LNCAP (cell line): ENCODE measurements around the gene SH3BP4.

Experiments used
- TF ChIP-seq, protein P1 (sequence below): fragments of 450-650 bp; IDR thresholded peaks from 2 replicates; pipeline ENCODE4 v1.5.1; 2017; ENCODE audit warnings: mild to moderate bottlenecking

The SH3BP4 gene

DNA sequence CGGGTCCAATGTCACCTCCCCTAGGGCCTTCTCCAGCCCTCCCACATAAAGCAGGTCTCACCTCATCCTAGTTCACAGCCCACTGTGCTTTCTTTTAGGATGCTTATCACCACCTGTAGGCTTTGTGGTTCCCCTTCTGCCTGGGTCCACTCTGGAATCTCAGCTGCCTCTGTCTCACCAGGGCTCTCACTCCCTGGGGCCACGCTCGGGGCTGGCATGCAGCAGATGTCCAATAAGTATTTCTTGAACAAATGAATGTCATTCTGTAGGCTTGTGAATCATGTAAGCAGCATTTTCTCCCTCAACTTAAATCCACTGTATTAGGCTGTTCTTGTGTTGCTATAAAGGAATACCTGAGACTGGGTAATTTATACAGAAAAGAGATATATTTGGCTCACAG lies 4.3 kb upstream of the SH3BP4 start:
- TF ChIP-seq, protein P1, sequence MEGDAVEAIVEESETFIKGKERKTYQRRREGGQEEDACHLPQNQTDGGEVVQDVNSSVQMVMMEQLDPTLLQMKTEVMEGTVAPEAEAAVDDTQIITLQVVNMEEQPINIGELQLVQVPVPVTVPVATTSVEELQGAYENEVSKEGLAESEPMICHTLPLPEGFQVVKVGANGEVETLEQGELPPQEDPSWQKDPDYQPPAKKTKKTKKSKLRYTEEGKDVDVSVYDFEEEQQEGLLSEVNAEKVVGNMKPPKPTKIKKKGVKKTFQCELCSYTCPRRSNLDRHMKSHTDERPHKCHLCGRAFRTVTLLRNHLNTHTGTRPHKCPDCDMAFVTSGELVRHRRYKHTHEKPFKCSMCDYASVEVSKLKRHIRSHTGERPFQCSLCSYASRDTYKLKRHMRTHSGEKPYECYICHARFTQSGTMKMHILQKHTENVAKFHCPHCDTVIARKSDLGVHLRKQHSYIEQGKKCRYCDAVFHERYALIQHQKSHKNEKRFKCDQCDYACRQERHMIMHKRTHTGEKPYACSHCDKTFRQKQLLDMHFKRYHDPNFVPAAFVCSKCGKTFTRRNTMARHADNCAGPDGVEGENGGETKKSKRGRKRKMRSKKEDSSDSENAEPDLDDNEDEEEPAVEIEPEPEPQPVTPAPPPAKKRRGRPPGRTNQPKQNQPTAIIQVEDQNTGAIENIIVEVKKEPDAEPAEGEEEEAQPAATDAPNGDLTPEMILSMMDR = no peak

DNA sequence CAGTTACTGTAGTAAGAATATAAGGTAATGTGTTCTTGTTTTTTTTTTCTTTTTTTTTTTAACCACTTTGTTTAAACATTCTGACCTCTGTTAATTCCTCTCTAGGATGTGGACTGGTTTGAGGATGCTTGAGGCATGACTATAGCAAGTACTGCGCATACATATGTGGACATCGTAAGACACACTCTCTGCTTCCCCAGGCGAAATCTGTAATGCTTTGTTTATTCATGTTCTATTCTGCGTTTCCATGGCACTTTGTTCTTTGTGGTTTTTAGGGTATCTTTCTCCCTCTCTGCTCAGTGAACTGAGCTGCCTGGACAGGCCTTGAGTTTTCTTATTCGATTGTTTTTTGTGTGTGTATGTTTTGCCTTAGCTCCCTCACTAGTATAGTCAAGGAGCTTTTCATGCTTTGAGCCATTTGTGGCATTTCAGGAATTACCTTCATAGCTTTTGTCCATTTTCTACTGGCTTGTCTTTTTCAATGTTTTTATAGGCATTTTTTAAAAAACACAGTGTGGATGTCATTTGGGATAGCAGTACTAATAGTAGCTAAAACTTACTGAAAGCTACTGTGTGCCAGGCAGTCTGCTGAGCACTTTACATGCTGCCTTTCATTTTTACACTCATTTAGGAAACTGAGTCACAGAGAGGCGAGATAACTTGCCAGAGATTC lies 1.9 kb upstream of the SH3BP4 start:
- TF ChIP-seq, protein P1 = no peak

DNA sequence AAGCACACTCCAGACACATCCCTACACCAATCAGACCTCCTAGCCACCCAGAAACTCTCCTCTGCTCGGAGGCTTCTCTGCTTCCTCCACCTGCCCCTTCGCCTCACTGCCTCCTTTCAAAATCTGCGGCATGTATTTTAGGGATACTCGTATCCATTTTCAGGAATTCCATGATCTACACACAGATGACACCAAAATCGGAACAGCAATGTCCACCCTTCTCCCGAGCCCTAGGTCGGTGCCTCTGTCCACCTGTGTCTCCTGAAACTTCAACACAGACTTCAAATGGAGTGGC lies 1.4 kb upstream of the SH3BP4 start:
- TF ChIP-seq, protein P1 = no peak

DNA sequence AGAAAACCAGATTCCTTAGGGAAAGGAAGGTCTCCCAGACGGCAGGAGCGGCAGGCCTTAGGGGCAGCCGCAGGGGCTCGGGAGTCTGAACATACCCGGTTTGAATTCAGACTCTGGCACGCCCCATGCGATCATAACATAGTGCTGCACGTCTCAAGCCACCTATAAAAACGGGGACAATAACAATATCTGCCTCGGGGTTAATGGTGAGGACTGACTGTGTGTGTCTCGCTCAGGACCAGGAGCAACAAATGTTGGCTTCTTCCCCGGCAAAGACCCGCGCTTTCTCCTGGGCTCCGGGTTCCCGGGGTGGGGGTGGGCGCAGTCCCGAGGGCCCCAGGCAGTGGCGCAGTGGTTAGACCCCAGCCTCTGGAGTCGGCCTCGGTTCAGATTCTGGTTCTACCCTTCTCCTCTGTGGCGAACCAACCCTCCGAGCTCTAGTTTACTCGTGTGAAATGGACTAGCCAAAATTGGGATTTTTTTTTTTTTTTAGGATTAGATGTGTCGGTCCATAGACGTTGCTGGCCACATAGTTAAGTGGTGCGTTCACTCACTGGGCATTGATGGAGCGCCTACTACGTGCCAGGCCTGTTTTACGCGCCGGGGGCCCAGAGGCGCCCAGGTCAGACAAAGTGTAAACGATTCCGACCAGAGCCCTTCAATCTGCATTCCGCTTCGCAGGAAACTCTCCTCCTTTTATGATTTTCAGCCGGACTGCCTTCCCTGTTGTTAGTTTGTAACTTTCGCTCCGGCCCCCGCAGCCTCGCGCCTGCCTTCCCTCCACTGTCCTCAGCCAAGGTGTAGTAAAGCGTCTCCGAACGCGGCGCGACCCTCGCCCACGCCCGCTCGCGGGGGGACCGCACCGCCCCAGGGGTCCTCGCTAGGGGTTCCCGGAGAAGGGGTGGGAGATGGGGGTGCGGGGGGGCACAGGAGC lies 820 bp upstream of the SH3BP4 start:
- TF ChIP-seq, protein P1 = no peak

DNA sequence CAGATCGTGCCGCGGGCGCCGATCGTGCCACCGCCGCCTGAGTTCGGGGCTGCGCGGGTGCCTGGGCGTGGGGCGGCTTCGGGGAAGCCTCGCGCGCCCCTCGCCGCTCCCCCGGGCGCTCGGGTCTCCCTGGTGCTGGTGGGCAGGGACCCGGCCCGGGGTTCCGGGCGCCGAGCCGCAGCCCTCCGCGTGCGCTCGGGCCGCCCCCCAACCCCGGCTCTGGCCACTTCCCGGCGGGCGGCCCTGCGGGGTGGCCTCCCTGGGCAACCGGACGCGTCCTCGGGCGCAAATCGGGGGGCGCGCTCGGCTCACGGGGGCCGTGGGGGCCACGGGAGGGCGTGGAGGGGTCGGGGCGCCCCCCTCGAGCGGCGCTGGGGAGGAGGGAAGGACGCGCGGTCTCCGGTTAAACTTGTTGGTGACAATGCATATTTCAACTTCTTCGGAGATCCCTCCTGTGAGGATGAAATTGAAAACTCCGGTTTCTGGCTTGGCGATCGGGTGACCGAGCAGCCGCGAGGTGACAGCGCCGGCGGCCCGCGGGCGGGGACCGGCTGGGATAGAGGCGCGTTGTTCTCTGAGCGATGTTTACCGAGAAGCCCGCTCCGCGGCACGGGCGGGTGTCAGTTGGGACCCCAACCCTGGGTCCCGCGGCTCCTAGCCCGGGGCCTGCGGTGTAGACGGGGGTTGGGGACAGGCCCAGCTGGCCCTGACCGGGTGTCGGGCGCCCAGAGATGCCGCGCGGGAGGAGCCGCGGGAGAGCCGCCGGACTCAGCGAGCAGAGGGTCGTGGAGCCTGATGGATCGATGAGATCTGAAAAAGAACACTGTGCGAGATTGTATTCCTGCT lies 676 bp downstream of the SH3BP4 start:
- TF ChIP-seq, protein P1 = no peak

DNA sequence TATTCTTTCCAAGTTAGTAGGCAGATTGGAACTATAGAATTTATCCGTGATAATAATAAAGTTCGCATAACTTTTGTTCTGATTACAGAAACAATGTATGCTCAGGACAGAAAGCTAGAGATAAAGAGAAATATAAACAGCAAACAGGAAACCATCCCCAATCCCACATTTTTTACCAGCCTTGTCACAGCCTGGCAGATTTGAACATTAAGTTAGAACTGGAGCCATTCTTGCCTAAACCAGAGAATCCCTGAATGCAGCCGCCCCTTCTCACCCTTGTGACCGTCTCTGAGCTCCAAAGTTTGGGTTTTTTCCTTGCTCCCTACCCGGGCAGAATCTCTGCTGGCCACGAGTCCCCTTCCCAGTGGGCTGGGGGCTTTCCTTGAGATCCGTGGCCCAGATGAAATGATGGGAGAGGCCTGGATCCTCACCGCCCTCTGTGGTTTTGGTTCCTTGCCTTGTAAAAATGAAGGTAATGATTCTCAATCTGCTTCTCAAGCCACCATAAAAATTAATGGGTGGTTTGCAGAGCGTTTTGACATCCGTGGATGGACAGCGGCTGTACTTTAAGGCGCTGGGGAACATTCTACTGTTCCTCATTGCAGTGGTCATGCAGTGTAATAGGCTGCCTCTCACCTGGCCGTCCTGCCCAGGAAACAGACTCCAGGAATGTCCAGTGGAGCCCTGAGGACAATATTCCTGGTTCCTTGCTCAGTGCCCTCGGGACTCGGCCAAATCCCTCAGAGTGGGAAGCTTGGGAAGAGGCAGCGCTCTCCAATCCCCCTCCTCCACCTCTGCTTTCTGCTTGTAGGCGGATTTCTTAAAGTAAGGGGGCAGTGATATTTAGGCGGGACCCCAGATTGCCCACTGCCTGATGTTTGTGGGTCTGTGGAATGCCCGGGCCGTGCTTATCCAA lies 1.6 kb downstream of the SH3BP4 start:
- TF ChIP-seq, protein P1 = no peak
